ENCODE data around the gene PI16.

- TF ChIP-seq POLR2A (IDR thresholded peaks at IDR 0.05) (no peak), CTCF (IDR thresholded peaks at IDR 0.05) (no peak)
Measured at GRCh38 chr6:36985417-36985807, 30.9 kb downstream of the PI16 start.

All from esophagus squamous epithelium (tissue), 4 donors.